Activated naive CD8-positive, alpha-beta T cell treated with anti-CD3 and anti-CD28 coated beads, Interleukin-2, amount 10 ng/mL, durations not matched to agents 7 days and 5 days (primary cell): Measurements from ENCODE around the gene DIO3. TPM values are rescaled to one million over a fixed set of nuclear protein-coding genes. Genes with fewer than 3 reads are reported as not detected.

ENCODE experiments used
- ATAC-seq: fragments of 150-1000 bp; cut with Tn5 transposase; one replicate; pipeline ENCODE4 v1.10.0; 2021; ENCODE audit warnings: low read depth, moderate library complexity
- POLR2A ChIA-PET: fragments of 350-600 bp; sonication (Branson Sonifier 250); formaldehyde crosslinking; loops from one replicate; lab custom pipeline; 2021; ENCODE audit warnings: antibody characterized with exemption; lab: Charles Lee
- DNase-seq: peaks from one replicate; pipeline ENCODE4 v3.0.0; 2021
- H3K27ac Mint-ChIP-seq: one replicate; pipeline ENCODE4 v1.8.0; 2022; ENCODE audit warnings: mild to moderate bottlenecking, mixed read lengths
- H3K27me3 Mint-ChIP-seq: one replicate; pipeline ENCODE4 v1.8.0; 2022; ENCODE audit warnings: mild to moderate bottlenecking, moderate library complexity, mixed read lengths
- H3K36me3 Mint-ChIP-seq: one replicate; pipeline ENCODE4 v1.8.0; 2021; ENCODE audit warnings: mild to moderate bottlenecking, mixed read lengths
- H3K4me1 Mint-ChIP-seq: one replicate; pipeline ENCODE4 v1.8.0; 2021; ENCODE audit warnings: mixed read lengths
- H3K4me3 Mint-ChIP-seq: one replicate; pipeline ENCODE4 v1.8.0; 2022; ENCODE audit warnings: mild to moderate bottlenecking, moderate library complexity, mixed read lengths
- H3K9me3 Mint-ChIP-seq: one replicate; pipeline ENCODE4 v1.8.0; 2021; ENCODE audit warnings: mixed read lengths
- total RNA-seq, 2 experiments: library from RNA; stranded (reverse); gene quantifications; one replicate each; pipeline ENCODE4 v1.2.3, GENCODE V29; 2021

The DIO3 gene
- total RNA-seq, 2 experiments from 2014 or later, result not detected

DNA sequence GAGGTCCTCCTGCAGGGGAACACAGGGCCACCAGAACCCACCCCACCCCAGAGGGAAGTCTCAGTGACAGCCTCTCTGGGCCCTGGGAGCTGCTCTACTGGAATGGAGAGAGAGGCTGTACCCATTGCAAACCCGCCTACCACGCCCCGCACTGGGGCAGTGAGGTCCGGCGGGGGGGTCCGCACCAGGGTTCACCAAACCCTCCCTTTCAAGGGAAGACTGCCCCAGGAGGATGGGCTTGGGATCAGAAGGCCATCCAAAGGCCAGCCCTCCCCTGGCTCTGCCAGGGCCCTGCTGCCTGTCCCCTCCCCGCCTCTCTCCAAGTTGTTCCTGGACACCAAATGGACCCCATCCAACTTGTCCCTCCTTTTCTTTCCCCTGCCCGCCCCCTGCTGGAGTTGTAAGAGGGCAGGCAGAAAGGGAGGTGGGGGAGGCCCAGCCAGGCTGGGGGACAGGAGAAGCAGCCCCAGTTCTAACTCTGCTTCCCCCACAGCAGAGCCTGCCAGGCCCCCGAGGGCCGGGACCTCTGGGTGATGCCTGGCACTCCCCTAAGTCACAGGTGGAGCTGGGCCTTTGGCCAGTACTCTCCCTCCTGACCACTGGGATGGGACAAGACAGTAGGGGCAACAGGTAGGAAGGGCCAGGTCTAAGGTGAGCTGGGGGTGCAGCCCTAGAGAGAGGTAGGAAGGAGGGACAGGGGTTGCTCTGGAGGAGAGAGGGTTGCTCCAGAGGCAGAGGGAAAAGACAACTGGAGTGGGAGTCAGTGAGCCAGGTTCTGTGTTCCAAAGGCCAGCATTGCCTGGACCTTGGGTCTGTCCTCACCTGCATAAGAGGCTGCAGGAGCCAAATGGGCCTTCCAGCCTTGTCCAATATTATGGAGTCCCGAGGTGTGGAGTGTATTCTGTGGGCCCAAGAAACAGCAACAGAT is 3.2 kb upstream of the DIO3 start:
- H3K27me3 Mint-ChIP-seq, result peaks cover 37% of the 10 kb centered on the region
- H3K36me3 Mint-ChIP-seq, result peaks cover 5% of the 10 kb centered on the region
- POLR2A ChIA-PET, result no interaction called here
- no peak overlapping the region for H3K27ac Mint-ChIP-seq
- H3K4me3 Mint-ChIP-seq, result no peak overlapping the region
- peaks cover 7% of the 10 kb centered on the region for H3K9me3 Mint-ChIP-seq
- ATAC-seq (no peak), DNase-seq (no peak)
- H3K4me1 Mint-ChIP-seq, result peaks cover 2% of the 10 kb centered on the region

DNA sequence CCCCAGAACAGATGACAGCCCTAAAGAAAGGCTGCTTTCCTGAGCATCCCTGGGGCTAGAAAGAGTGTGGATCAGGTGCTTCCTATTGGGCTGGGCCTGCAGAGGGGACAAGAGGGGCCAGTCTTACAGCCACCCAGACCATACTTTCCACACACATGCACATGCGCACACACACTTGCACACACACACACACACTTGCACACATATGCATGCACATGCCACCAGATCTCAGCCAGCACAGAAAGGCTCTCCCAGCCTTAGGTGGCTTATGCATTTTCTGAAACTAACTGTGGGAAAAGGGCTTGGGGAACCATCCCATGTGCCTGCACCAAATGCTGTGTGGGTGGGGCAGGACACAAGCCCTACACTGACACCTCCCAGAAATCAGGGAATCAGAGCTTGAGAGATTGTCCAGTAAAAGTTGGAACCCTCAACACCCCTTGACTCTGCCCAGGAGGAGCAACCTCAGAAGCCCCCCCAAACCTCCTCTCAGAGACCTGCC is 2.5 kb upstream of the DIO3 start:
- Mint-ChIP-seq H3K4me3 (no peak overlapping the region), H3K36me3 (peaks cover 7% of the 10 kb centered on the region), H3K27me3 (peaks cover 43% of the 10 kb centered on the region), H3K9me3 (peaks cover 7% of the 10 kb centered on the region), H3K27ac (no peak overlapping the region), H3K4me1 (peaks cover 2% of the 10 kb centered on the region)
- POLR2A ChIA-PET, result interaction anchor here (0.6 kb wide), 1 partner anchor 87 kb away, joined by 3 read pairs; no protein-coding TSS in a partner anchor
- DNase-seq, result no peak
- no peak for ATAC-seq

DNA sequence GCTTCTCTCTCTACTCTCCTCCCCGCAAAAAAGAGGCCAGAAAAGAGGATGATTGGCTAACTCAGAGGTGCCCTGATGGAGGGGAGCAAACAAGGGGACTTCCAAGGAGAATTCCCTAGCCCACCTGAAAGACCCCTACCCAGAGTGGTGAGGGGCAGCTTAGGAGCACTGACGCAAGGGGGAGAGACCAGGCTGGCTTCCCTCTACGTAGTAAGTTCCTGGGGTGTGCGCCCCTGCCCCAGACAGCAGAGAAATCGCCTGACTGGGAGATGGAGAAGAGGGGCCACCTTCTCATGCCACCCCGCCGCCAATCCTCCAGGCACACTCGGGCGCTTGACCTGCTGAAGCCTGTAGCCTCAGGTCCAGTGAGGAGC is 2.1 kb upstream of the DIO3 start:
- POLR2A ChIA-PET, result interaction anchor here (0.6 kb wide), 1 partner anchor 88 kb away, joined by 3 read pairs; no protein-coding TSS in a partner anchor
- Mint-ChIP-seq H3K27me3 (peaks cover 43% of the 10 kb centered on the region), H3K27ac (no peak overlapping the region), H3K9me3 (peaks cover 7% of the 10 kb centered on the region), H3K4me3 (no peak overlapping the region), H3K4me1 (peaks cover 2% of the 10 kb centered on the region), H3K36me3 (peaks cover 7% of the 10 kb centered on the region)
- DNase-seq (no peak), ATAC-seq (no peak)

DNA sequence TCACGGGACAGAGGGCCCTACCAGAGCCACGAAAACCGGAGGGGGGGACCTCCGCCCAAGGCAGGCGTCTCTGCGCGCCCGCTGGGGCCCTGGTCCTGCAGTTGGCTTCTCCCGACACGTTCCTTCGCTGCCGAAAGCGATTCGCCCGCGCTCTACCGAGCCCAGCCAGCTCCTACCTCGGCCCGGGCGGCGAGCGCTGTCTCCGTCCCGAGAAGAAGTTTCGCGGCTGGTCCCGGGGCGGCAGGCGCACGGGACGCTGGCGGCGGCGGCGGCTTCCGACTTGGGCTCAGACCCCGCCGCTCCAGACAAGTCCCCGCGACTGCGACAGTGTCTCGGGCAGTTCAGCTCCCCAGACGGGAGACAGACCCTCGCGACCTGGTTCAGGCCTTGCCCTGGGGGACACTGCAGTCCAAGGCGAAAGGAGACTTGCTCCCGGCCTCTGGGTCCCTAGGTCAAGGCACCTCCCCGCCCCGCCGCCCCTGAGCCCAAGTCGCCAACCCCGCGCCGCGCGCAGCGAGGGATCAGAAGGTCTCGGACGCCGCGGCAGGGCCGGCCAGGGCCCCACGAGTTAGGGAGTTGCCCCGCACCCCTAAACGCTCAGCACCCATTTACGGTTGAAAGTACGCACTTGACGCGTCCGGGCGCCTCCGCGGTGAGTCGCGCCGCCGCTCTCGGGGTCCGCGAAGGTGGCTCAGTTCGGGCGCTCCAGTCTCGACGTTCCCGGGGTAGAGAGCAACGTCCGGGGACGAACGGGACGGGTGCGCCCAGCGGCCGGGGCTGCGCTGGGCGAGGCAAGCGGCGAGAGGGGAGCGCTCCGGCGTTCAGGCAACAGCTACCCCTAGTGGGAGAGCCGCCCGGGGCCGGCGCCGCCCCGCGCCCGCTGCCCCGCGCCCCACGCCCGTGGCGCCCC is 1.4 kb upstream of the DIO3 start:
- Mint-ChIP-seq H3K36me3 (peaks cover 7% of the 10 kb centered on the region), H3K9me3 (peaks cover 7% of the 10 kb centered on the region), H3K4me1 (peaks cover 2% of the 10 kb centered on the region), H3K27ac (no peak overlapping the region), H3K27me3 (peaks cover 48% of the 10 kb centered on the region), H3K4me3 (no peak overlapping the region)
- POLR2A ChIA-PET, result interaction anchor here (0.6 kb wide), 1 partner anchor 89 kb away, joined by 3 read pairs; no protein-coding TSS in a partner anchor
- no peak for ATAC-seq
- no peak for DNase-seq

DNA sequence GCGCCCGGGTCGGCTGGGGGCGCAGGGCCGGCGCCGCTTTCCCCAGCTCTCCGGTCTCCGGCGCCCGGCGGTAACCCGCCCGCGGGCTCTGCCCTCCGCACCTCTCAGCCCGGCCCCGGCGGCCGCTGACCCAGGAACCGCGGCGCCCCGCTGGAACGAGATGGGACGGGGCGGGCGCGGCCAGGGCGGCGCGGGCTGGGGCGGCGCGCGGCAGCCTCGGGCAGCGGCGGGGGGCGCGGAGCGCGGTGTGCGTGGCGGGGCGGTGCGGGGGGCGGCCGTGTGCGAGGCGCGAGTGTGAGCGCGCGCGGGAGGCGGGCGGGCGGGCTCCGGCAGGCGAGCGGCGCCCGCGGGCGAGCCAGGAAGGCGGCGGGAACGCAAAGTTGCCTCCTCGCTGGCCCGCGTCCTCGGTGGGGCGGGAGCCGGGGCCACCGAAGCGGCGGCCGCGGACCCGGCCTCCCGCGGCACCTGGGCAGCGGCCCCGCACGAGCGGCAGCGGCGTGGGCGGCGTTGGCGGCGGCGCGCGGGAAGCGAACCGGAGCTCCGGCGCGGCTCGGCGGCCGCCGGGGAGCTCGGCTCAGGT is 671 bp upstream of the DIO3 start:
- Mint-ChIP-seq H3K4me1 (peaks cover under 1% of the 10 kb centered on the region), H3K27me3 (peaks cover 55% of the 10 kb centered on the region), H3K36me3 (peaks cover 7% of the 10 kb centered on the region), H3K27ac (no peak overlapping the region), H3K9me3 (peaks cover 7% of the 10 kb centered on the region), H3K4me3 (no peak overlapping the region)
- ATAC-seq (no peak), DNase-seq (no peak)
- POLR2A ChIA-PET, result no interaction called here

DNA sequence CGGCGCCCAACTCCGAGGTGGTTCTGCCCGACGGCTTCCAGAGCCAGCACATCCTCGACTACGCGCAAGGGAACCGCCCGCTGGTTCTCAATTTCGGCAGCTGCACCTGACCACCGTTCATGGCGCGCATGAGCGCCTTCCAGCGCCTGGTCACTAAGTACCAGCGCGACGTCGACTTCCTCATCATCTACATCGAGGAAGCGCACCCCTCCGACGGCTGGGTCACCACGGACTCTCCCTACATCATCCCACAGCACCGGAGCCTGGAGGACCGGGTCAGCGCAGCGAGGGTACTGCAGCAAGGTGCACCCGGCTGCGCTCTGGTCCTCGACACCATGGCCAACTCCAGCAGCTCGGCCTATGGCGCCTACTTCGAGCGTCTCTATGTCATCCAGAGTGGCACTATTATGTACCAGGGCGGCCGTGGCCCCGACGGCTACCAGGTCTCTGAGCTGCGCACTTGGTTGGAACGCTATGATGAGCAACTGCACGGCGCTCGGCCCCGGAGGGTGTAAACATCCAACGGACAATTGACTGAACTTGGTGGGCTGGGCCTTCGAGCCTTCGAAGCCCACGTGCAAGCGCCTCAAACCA is 699 bp downstream of the DIO3 start:
- H3K9me3 Mint-ChIP-seq, result peaks cover 7% of the 10 kb centered on the region
- H3K4me1 Mint-ChIP-seq, result no peaks in the 10 kb centered on the region
- no peak for ATAC-seq
- peaks cover 69% of the 10 kb centered on the region for H3K27me3 Mint-ChIP-seq
- POLR2A ChIA-PET, result no interaction called here
- H3K36me3 Mint-ChIP-seq, result peaks cover 7% of the 10 kb centered on the region
- DNase-seq, result no peak
- H3K27ac Mint-ChIP-seq, result peak overlapping the region; percentile 64
- H3K4me3 Mint-ChIP-seq, result no peak overlapping the region

DNA sequence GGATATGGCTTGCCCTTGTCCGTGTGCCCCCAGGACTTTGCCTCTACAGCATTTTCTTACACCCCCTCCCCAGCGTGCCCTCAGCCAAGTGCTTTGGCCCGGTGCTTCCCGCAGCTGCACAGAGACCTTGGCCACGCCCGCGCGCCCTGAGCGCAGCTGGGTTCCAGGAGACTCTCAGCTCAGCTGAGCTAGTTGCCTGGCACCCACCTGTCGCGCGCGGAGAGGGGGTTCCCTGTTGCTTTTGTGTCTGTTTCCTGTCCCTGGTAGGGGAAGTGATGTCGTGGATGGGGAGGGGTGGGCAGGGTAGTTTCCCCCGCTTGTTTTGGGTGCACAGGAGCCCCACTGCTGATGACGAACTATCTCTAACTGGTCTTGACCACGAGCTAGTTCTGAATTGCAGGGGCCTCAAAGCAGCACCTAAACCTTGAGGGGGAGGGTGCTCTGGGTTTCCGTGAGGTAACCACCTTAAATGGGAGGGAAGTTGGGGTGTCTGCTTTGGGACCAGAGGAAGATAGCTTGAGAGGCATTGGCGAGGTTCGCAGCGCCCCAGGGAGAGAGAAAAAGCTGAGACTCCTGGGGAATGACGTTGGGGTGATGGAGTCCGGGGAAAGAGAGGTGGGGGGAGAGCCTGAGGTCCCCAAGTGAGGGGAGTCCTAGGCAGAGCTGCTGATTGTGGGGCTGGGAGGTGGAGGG is 1.5 kb downstream of the DIO3 start:
- H3K27ac Mint-ChIP-seq, result peak overlapping the region; percentile 69
- H3K27me3 Mint-ChIP-seq, result peaks cover 72% of the 10 kb centered on the region
- ATAC-seq (no peak), DNase-seq (no peak)
- peaks cover 7% of the 10 kb centered on the region for H3K36me3 Mint-ChIP-seq
- peaks cover 7% of the 10 kb centered on the region for H3K9me3 Mint-ChIP-seq
- no peak overlapping the region for H3K4me3 Mint-ChIP-seq
- POLR2A ChIA-PET, result no interaction called here
- no peaks in the 10 kb centered on the region for H3K4me1 Mint-ChIP-seq

DNA sequence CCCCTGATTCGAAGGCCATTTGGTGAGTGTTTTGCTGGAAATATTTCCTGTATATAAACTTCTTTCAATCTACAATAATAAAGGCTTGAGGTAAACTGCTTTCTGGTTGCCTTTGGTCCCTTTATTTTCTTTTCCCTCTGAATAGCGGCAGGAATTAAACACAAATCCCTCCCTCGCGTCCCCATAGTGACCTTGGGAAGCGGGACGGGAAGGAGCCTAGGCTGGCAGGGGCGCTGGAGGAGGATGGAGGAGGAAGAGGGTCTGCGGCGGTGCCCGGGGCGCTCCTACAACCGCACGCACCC is 2.0 kb downstream of the DIO3 start:
- no peak for ATAC-seq
- Mint-ChIP-seq H3K36me3 (peaks cover 7% of the 10 kb centered on the region), H3K9me3 (peaks cover 7% of the 10 kb centered on the region), H3K27ac (no peak overlapping the region), H3K27me3 (peaks cover 70% of the 10 kb centered on the region), H3K4me1 (no peaks in the 10 kb centered on the region), H3K4me3 (no peak overlapping the region)
- DNase-seq, result no peak
- POLR2A ChIA-PET, result no interaction called here

DNA sequence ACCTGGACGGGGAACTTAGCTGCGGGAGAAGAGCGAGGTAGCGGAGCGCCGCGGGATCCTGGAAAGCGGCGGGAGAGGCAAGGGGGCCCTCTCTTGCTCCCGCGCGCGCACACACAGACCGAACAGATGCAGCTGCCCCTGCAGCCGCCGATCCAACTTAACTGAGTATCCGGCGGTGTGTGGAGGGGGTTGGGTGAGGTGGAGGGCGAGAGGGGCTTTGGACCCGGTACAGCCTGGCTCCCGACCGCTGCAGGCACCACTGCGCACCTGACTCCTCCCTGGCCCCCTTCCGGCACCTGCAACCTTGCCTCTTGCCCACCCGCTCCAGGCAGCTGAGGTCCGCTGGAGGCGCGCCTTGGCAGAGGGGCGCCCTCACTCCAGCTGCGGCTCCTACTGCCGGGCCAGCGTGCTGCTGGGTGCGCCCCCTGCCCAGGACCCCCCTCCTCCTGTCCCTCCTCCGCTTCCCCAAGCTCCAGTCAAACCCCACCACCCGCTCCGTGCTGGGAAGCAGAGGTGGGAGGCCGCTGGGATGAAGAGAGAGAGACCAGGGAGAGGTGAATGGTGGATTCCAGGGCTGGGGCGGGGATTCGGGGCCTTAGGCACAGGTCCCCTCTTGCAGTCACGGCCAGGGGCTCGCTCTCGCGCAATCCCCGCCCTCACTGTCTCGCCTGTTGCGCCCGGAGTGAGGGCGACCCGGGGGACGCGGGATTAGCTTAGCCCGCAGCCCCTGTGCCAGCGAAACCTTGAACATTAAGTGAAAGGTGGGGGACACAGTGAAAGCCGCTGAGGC is 2.6 kb downstream of the DIO3 start:
- Mint-ChIP-seq H3K27me3 (peaks cover 70% of the 10 kb centered on the region), H3K36me3 (peaks cover 7% of the 10 kb centered on the region), H3K4me3 (no peak overlapping the region), H3K9me3 (peaks cover 7% of the 10 kb centered on the region), H3K27ac (no peak overlapping the region), H3K4me1 (no peaks in the 10 kb centered on the region)
- ATAC-seq, result no peak
- DNase-seq, result no peak
- POLR2A ChIA-PET, result no interaction called here

DNA sequence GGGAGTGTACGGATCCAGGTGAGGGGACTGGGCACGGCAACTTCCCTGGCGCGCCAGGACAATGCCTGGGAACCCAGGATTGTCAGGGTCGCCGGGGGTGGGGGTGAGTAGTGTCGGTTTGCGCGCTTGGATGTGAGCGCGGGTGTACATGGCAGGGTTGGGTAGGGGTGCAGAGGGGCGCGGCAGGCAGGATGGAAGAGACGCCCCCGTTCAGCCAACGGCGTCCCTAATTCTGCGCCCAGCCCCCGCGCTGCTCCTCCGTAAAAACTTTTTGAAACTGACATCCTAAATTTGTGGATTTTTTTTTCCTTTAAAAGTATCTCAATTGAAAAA is 3.1 kb downstream of the DIO3 start:
- POLR2A ChIA-PET, result no interaction called here
- ATAC-seq (no peak), DNase-seq (no peak)
- Mint-ChIP-seq H3K9me3 (peaks cover 7% of the 10 kb centered on the region), H3K27me3 (peaks cover 68% of the 10 kb centered on the region), H3K36me3 (peaks cover 7% of the 10 kb centered on the region), H3K4me3 (no peak overlapping the region), H3K4me1 (no peaks in the 10 kb centered on the region), H3K27ac (no peak overlapping the region)

DNA sequence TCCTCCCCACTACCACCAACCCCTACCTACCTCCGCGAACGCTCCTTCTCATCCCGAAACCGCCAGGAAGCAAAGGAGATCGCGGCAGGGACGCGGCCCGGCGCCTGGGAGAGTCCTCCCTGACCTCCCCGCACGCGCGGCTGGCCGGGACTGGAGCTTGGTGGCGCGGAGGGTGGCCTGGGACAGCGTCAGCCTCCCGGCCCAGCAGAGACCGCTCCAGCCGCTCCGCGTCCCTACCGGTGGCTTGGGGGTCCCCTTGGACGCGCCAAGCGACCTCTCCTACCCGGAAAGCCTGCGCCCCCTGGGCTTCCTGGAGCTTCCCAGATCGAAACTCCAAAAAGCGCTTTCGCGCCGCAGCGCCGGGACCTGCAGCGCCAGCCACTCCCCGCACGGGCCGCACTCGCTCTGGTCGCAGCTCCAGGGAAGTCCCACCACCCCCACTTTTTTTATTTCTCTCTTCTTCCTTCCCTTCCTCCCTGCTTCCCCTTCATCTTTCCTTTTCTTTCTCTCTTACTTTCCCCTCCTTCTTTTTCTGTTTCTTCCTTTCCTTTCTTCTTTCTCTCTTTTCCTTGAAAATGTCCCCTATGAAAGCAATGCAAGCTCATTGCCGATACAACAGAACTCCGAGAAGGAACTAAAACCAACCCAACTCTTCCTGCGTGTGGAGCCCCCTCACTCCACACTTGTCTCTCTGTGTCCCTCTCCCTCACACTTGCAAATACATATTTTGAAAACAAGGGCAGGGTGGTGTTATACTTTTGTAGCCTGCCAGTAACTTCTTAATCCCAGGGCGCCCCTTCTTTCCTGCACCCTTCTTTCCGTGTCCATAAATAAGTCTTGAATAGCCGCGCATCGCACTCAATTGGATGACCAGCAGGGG is 3.8 kb downstream of the DIO3 start:
- peaks cover 71% of the 10 kb centered on the region for H3K27me3 Mint-ChIP-seq
- POLR2A ChIA-PET, result no interaction called here
- no peak overlapping the region for H3K27ac Mint-ChIP-seq
- H3K36me3 Mint-ChIP-seq, result peaks cover 7% of the 10 kb centered on the region
- ATAC-seq (no peak), DNase-seq (no peak)
- H3K4me1 Mint-ChIP-seq, result no peaks in the 10 kb centered on the region
- no peak overlapping the region for H3K4me3 Mint-ChIP-seq
- peaks cover 7% of the 10 kb centered on the region for H3K9me3 Mint-ChIP-seq
